PFSK-1 (cell line): ENCODE measurements around the gene GUCY1B1.

Source experiments
- FOXP2 ChIP-seq: optimal IDR thresholded peaks from 2 replicates; pipeline ENCODE3; 2011; ENCODE audit warnings: borderline replicate concordance, control low read depth, inconsistent platforms; ENCODE audit not compliant: insufficient read depth; ENCODE audit errors: extremely low read length, extremely low read depth
- POLR2AphosphoS5 ChIP-seq: IDR thresholded peaks from 2 replicates; pipeline ENCODE4 v1.6.1; 2012; ENCODE audit warnings: low read depth, mild to moderate bottlenecking, control low read depth, low read length, moderate library complexity
- SIN3A ChIP-seq: IDR thresholded peaks from 2 replicates; pipeline ENCODE4 v1.6.1; 2012; ENCODE audit warnings: mild to moderate bottlenecking, low read length, moderate library complexity, borderline replicate concordance; ENCODE audit not compliant: insufficient read depth
- TF ChIP-seq, protein P1 (sequence below), 2 experiments: IDR thresholded peaks; 2 replicates each; pipeline versions ENCODE4 v1.6.1 to v1.8.0; 2011 to 2012; ENCODE audit warnings: low read depth in 2 of 2, low read length in 2 of 2, control low read depth in 1 of 2, inconsistent platforms in 1 of 2, mild to moderate bottlenecking in 1 of 2, moderate library complexity in 1 of 2; ENCODE audit not compliant: insufficient read depth in 1 of 2

DNA sequence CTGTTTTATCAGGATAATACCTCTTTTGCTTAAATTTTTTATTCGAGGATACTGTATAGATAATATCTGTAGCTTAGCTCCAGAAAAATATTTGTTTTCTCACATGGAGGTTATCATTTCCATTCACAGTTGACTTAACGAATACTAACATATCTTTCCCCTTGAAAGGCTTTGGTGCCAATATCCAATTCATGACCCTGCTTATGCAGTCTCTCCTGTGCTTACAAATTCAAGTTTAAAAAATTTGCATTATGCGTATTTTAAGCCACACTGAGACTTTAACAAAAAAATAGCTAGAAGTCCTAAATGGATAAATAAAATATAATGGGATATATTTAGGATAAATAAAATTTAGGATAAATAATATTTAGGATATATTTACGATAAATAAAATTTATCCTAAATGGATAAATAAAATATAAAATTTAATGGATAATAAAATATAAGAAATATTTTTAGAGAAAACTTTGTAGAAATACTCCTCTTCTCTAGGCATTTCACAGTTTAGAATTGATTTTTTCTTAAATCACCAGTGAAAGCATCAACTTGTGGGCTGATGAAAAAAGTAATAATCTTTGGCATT lies 22.5 kb downstream of the GUCY1B1 start:
- no peak for TF ChIP-seq SIN3A
- TF ChIP-seq POLR2AphosphoS5: no peak
- TF ChIP-seq FOXP2: no peak
- TF ChIP-seq, protein P1, sequence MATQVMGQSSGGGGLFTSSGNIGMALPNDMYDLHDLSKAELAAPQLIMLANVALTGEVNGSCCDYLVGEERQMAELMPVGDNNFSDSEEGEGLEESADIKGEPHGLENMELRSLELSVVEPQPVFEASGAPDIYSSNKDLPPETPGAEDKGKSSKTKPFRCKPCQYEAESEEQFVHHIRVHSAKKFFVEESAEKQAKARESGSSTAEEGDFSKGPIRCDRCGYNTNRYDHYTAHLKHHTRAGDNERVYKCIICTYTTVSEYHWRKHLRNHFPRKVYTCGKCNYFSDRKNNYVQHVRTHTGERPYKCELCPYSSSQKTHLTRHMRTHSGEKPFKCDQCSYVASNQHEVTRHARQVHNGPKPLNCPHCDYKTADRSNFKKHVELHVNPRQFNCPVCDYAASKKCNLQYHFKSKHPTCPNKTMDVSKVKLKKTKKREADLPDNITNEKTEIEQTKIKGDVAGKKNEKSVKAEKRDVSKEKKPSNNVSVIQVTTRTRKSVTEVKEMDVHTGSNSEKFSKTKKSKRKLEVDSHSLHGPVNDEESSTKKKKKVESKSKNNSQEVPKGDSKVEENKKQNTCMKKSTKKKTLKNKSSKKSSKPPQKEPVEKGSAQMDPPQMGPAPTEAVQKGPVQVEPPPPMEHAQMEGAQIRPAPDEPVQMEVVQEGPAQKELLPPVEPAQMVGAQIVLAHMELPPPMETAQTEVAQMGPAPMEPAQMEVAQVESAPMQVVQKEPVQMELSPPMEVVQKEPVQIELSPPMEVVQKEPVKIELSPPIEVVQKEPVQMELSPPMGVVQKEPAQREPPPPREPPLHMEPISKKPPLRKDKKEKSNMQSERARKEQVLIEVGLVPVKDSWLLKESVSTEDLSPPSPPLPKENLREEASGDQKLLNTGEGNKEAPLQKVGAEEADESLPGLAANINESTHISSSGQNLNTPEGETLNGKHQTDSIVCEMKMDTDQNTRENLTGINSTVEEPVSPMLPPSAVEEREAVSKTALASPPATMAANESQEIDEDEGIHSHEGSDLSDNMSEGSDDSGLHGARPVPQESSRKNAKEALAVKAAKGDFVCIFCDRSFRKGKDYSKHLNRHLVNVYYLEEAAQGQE (IDR thresholded peaks at IDR 0.05; ENCODE audit: insufficient read depth in 1 of 2, low read depth in 2 of 2, low read length in 2 of 2): no peak
